ENCODE measurements around the gene MACROD2. TPM values are rescaled to one million over a fixed set of nuclear protein-coding genes. Genes with fewer than 3 reads are reported as not detected.

The MACROD2 gene
- total and polyA plus RNA-seq, 4 donors: 0.66 to 10.5 (median 3.3) TPM

DNA sequence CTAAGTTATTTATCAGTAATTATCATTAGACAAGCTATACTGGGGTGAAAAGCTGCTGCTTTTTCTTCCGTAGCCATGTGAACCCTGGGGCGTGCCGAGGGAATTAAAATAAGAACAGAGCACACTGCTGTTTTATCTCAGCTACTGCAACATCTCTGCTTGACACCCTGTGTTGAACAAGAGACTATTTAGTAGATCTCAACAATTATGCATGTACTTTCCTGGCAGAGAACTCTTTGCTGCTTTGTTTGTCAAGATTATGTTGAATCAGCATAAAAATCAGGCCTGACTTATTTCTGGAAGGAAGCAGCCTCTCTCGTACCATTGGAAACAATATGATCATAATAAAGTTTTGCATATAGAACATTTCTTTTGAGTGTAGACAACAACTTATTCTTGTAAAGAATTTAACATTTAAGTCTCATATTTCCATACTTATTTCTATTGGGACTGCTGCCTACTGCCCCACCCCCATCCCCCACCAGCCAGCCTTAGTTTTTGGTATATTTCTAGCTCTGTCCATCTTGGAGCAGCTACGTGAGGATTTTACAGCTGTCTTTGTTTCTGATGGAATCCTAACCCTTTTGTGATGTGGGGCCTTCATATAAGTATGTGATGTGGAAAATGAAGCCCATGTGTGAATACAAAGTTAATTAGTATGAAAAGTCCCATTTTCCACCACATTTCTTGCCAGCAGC lies 1566.5 kb downstream of the MACROD2 start:
- Histone ChIP-seq H3K9ac (ENCODE audit: low read depth in 1 of 2, low read length in 2 of 2) (no peak overlapping the region), H3K4me3 (ENCODE audit: low read depth in 1 of 3, low read length in 3 of 3) (no peak overlapping the region), H3K36me3 (ENCODE audit: control insufficient read depth in 4 of 4, insufficient read depth in 3 of 4, low read depth in 1 of 4, low read length in 3 of 4) (no peaks in the 10 kb centered on the region), H3K27me3 (ENCODE audit: control insufficient read depth in 4 of 4, insufficient read depth in 4 of 4, low read length in 3 of 4) (no peaks in the 10 kb centered on the region), H3K9me3 (ENCODE audit: control insufficient read depth in 4 of 4, low read length in 3 of 4) (no peaks in the 10 kb centered on the region), H3K27ac (ENCODE audit: low read depth in 1 of 2, low read length in 2 of 2) (no peak overlapping the region), H3K4me1 (ENCODE audit: control insufficient read depth in 4 of 4, insufficient read depth in 4 of 4, low read length in 3 of 4) (no peaks in the 10 kb centered on the region)
- no peak for TF ChIP-seq TAF1 (conservative IDR thresholded peaks at IDR 0.05)
- TF ChIP-seq JUND (IDR thresholded peaks at IDR 0.05): no peak
- TF ChIP-seq RAD21 (IDR thresholded peaks at IDR 0.05): no peak
- TF ChIP-seq, protein P1, sequence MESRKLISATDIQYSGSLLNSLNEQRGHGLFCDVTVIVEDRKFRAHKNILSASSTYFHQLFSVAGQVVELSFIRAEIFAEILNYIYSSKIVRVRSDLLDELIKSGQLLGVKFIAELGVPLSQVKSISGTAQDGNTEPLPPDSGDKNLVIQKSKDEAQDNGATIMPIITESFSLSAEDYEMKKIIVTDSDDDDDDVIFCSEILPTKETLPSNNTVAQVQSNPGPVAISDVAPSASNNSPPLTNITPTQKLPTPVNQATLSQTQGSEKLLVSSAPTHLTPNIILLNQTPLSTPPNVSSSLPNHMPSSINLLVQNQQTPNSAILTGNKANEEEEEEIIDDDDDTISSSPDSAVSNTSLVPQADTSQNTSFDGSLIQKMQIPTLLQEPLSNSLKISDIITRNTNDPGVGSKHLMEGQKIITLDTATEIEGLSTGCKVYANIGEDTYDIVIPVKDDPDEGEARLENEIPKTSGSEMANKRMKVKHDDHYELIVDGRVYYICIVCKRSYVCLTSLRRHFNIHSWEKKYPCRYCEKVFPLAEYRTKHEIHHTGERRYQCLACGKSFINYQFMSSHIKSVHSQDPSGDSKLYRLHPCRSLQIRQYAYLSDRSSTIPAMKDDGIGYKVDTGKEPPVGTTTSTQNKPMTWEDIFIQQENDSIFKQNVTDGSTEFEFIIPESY (IDR thresholded peaks at IDR 0.05): no peak
- TF ChIP-seq GABPA (IDR thresholded peaks at IDR 0.05 in 1 of 2, conservative IDR thresholded peaks at IDR 0.05 in 1 of 2): no peak
- no peak for TF ChIP-seq FOXA1 (IDR thresholded peaks at IDR 0.05)
- TF ChIP-seq, protein P2, sequence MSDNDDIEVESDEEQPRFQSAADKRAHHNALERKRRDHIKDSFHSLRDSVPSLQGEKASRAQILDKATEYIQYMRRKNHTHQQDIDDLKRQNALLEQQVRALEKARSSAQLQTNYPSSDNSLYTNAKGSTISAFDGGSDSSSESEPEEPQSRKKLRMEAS (IDR thresholded peaks at IDR 0.05): no peak
- TF ChIP-seq EGR1 (IDR thresholded peaks at IDR 0.05; ENCODE audit: low read depth in 2 of 2): no peak
- TF ChIP-seq, protein P3, sequence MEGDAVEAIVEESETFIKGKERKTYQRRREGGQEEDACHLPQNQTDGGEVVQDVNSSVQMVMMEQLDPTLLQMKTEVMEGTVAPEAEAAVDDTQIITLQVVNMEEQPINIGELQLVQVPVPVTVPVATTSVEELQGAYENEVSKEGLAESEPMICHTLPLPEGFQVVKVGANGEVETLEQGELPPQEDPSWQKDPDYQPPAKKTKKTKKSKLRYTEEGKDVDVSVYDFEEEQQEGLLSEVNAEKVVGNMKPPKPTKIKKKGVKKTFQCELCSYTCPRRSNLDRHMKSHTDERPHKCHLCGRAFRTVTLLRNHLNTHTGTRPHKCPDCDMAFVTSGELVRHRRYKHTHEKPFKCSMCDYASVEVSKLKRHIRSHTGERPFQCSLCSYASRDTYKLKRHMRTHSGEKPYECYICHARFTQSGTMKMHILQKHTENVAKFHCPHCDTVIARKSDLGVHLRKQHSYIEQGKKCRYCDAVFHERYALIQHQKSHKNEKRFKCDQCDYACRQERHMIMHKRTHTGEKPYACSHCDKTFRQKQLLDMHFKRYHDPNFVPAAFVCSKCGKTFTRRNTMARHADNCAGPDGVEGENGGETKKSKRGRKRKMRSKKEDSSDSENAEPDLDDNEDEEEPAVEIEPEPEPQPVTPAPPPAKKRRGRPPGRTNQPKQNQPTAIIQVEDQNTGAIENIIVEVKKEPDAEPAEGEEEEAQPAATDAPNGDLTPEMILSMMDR (IDR thresholded peaks at IDR 0.05; ENCODE audit: low read depth, low read length, missing input control): no peak
- TF ChIP-seq YY1 (IDR thresholded peaks at IDR 0.05): no peak
- TF ChIP-seq HNF4A (conservative IDR thresholded peaks at IDR 0.05): no peak
- TF ChIP-seq FOXA2 (IDR thresholded peaks at IDR 0.05): no peak
- TF ChIP-seq RXRA (IDR thresholded peaks at IDR 0.05): no peak
- DNase-seq (ENCODE audit: low spot score): no peak
- WGBS: 82% methylated on average over 5 of the region's 5 CpGs

DNA sequence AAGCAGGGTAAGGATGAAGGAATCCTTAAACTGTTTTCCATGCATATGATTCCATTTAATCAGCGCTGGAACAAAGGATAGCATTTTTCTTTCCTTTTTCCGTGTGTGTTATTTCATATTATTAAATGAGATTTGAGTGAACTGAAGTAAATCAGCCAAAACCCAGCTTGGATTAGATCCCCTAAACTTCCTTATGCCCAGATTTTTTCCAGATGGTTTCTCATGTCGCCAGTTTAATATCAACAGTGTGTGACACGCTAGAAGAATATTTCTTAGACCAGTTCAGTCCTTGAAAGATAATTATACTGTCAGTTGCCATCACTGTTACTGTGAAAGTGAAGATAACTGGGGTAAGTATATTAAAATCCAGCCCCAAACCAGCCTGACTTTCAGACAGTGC lies 1568.5 kb downstream of the MACROD2 start:
- Histone ChIP-seq H3K4me3 (ENCODE audit: low read depth in 1 of 3, low read length in 3 of 3) (no peak overlapping the region), H3K4me1 (ENCODE audit: control insufficient read depth in 4 of 4, insufficient read depth in 4 of 4, low read length in 3 of 4) (no peaks in the 10 kb centered on the region), H3K36me3 (ENCODE audit: control insufficient read depth in 4 of 4, insufficient read depth in 3 of 4, low read depth in 1 of 4, low read length in 3 of 4) (no peaks in the 10 kb centered on the region), H3K27me3 (ENCODE audit: control insufficient read depth in 4 of 4, insufficient read depth in 4 of 4, low read length in 3 of 4) (no peaks in the 10 kb centered on the region), H3K9me3 (ENCODE audit: control insufficient read depth in 4 of 4, low read length in 3 of 4) (no peaks in the 10 kb centered on the region), H3K9ac (ENCODE audit: low read depth in 1 of 2, low read length in 2 of 2) (no peak overlapping the region), H3K27ac (ENCODE audit: low read depth in 1 of 2, low read length in 2 of 2) (no peak overlapping the region)
- WGBS: 78% methylated on average over 4 of the region's 4 CpGs
- DNase-seq (ENCODE audit: low spot score): no peak
- no peak for TF ChIP-seq NR2F2 (IDR thresholded peaks at IDR 0.05)
- no peak for TF ChIP-seq HNF4G (IDR thresholded peaks at IDR 0.05)
- TF ChIP-seq RAD21 (IDR thresholded peaks at IDR 0.05): no peak
- no peak for TF ChIP-seq FOXA1 (IDR thresholded peaks at IDR 0.05)
- TF ChIP-seq FOXA2 (IDR thresholded peaks at IDR 0.05): no peak
- TF ChIP-seq TAF1 (conservative IDR thresholded peaks at IDR 0.05): no peak
- TF ChIP-seq, protein P2 (IDR thresholded peaks at IDR 0.05): no peak
- no peak for TF ChIP-seq EGR1 (IDR thresholded peaks at IDR 0.05; ENCODE audit: low read depth in 2 of 2)
- TF ChIP-seq, protein P1 (IDR thresholded peaks at IDR 0.05): no peak

Data from liver (tissue), 9 donors.